Measurements from ENCODE around the gene RIMS4. TPM values are rescaled to one million over a fixed set of nuclear protein-coding genes. Genes with fewer than 3 reads are reported as not detected.

Gene RIMS4
- total and polyA plus RNA-seq, 2 donors (not counting 1 experiment from before 2014, with no cell fraction given): not detected

DNA sequence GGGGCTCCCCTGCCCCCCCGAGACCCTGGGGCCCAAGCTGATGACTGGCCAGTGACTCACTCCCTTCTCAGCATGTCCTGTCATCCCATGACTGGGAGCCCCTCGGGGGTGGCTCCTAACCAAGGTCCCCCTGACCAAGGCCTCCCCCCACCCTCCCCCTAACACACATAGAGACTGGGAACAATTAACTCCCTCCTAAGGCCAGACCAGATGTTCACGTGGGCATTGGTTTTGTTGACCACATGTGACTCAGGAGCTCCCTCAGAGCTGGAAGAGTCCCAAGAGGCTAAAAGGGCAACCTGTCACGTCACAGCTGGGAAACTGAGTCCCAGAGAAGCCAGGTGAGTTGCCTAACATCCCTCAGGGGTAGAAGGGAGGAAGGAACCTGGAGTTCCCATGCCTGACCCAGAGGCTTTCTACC is 105.8 kb downstream of the RIMS4 start:
- TF ChIP-seq EZH2 (IDR thresholded peaks at IDR 0.05; ENCODE audit: borderline replicate concordance, insufficient read depth, low read depth, low read length, poor library complexity, severe bottlenecking) (no peak), CTCF (IDR thresholded peaks at IDR 0.05) (no peak)
- DNase-seq: no peak
- no peak for ATAC-seq (ENCODE audit: low read depth)
- peaks cover 16% of the 10 kb centered on the region for H3K4me1 Mint-ChIP-seq
- Histone ChIP-seq H4K20me1 (ENCODE audit: control insufficient read depth, insufficient read depth, low read length, poor library complexity, severe bottlenecking) (no peaks in the 10 kb centered on the region), H2AFZ (ENCODE audit: insufficient read depth, low read depth, low read length, poor library complexity, severe bottlenecking) (no peak overlapping the region), H3K27ac (ENCODE audit: low read length in 2 of 2) (no peak overlapping the region), H3K4me3 (ENCODE audit: control extremely low read depth in 1 of 5, extremely low read depth in 1 of 5, insufficient read depth in 1 of 5, low read depth in 2 of 5, low read length in 4 of 5) (no peak overlapping the region), H3K4me1 (ENCODE audit: control insufficient read depth in 2 of 2, insufficient read depth in 2 of 2, low read length in 2 of 2) (peaks cover 7 to 11% of the 10 kb centered on the region in 2 donors), H3K27me3 (replicated peaks in 1 of 4; ENCODE audit: control extremely low read depth in 1 of 4, control insufficient read depth in 3 of 4, insufficient read depth in 4 of 4, low read length in 3 of 4) (peaks cover 0 to 7% (median 0%) of the 10 kb centered on the region in 4 experiments), H3K9ac (ENCODE audit: low read length) (no peak overlapping the region), H3K36me3 (replicated peaks in 1 of 2; ENCODE audit: control extremely low read depth in 1 of 2, control insufficient read depth in 1 of 2, extremely low read depth in 1 of 2, insufficient read depth in 2 of 2, low read length in 1 of 2) (no peaks in the 10 kb centered on the region), H3K9me3 (ENCODE audit: control extremely low read depth in 1 of 3, control insufficient read depth in 2 of 3, insufficient read depth in 1 of 3, low read length in 2 of 3) (no peaks in the 10 kb centered on the region), H3K79me2 (ENCODE audit: control insufficient read depth, insufficient read depth, low read length) (no peaks in the 10 kb centered on the region), H3K4me2 (replicated peaks; ENCODE audit: low read depth, low read length, poor library complexity, severe bottlenecking) (no peak overlapping the region)
- CTCF ChIA-PET: interaction anchor here (1.3 kb wide), 1 partner anchor 19 kb away, joined by 3 read pairs; no protein-coding TSS in a partner anchor
- no peaks in the 10 kb centered on the region for H3K9me3 Mint-ChIP-seq (ENCODE audit: insufficient read depth)
- WGBS (ENCODE audit: insufficient coverage): 62% methylated on average over 2 of the region's 4 CpGs
- H3K27me3 Mint-ChIP-seq: peaks cover 5% of the 10 kb centered on the region
- intact Hi-C loops (cut with micrococcal nuclease): no loop called here
- no peak overlapping the region for H3K27ac Mint-ChIP-seq
- H3K4me3 Mint-ChIP-seq: no peak overlapping the region
- POLR2A ChIA-PET: no interaction called here

DNA sequence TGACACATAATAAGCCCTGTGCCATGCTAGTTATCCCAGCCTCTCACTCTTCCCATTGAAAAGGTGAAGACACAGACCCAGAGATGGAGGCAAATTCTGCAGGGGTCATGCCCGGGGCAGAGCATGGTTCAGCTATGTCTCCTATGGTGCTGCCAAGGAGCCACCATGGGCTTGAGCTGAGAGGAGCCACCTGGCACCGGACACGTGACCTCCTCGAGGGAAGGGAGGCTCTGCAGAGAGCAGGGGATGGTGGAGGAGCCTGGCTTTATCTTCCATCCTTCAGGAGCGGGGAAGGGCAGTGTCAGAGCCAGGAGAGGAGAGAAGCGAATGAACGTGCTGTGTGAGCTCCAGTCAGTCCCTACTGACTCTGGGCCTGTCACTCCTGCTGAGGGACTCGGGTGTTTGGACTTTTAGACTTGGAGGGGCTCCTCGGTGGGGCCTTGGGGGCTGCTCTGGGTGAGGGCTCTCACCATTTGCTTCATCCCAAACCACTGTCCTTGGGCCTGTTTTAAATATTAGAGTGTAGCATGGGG is 106.3 kb downstream of the RIMS4 start:
- WGBS (ENCODE audit: insufficient coverage): 100% methylated on average over 7 of the region's 9 CpGs
- Histone ChIP-seq H2AFZ (ENCODE audit: insufficient read depth, low read depth, low read length, poor library complexity, severe bottlenecking) (no peak overlapping the region), H4K20me1 (ENCODE audit: control insufficient read depth, insufficient read depth, low read length, poor library complexity, severe bottlenecking) (no peaks in the 10 kb centered on the region), H3K4me2 (replicated peaks; ENCODE audit: low read depth, low read length, poor library complexity, severe bottlenecking) (no peak overlapping the region), H3K27ac (ENCODE audit: low read length in 2 of 2) (no peak overlapping the region), H3K79me2 (ENCODE audit: control insufficient read depth, insufficient read depth, low read length) (no peaks in the 10 kb centered on the region), H3K4me1 (ENCODE audit: control insufficient read depth in 2 of 2, insufficient read depth in 2 of 2, low read length in 2 of 2) (peaks cover 7 to 11% of the 10 kb centered on the region in 2 donors), H3K36me3 (replicated peaks in 1 of 2; ENCODE audit: control extremely low read depth in 1 of 2, control insufficient read depth in 1 of 2, extremely low read depth in 1 of 2, insufficient read depth in 2 of 2, low read length in 1 of 2) (no peaks in the 10 kb centered on the region), H3K4me3 (ENCODE audit: control extremely low read depth in 1 of 5, extremely low read depth in 1 of 5, insufficient read depth in 1 of 5, low read depth in 2 of 5, low read length in 4 of 5) (no peak overlapping the region), H3K9ac (ENCODE audit: low read length) (no peak overlapping the region), H3K27me3 (replicated peaks in 1 of 4; ENCODE audit: control extremely low read depth in 1 of 4, control insufficient read depth in 3 of 4, insufficient read depth in 4 of 4, low read length in 3 of 4) (peaks cover 0 to 7% (median 0%) of the 10 kb centered on the region in 4 experiments), H3K9me3 (ENCODE audit: control extremely low read depth in 1 of 3, control insufficient read depth in 2 of 3, insufficient read depth in 1 of 3, low read length in 2 of 3) (no peaks in the 10 kb centered on the region)
- CTCF ChIA-PET: no interaction called here
- TF ChIP-seq EZH2 (IDR thresholded peaks at IDR 0.05; ENCODE audit: borderline replicate concordance, insufficient read depth, low read depth, low read length, poor library complexity, severe bottlenecking): no peak
- no peak for DNase-seq
- Mint-ChIP-seq H3K9me3 (ENCODE audit: insufficient read depth) (no peaks in the 10 kb centered on the region), H3K4me1 (peaks cover 16% of the 10 kb centered on the region), H3K27ac (no peak overlapping the region), H3K4me3 (no peak overlapping the region), H3K27me3 (peaks cover 5% of the 10 kb centered on the region)
- POLR2A ChIA-PET: no interaction called here
- intact Hi-C loops (cut with micrococcal nuclease): no loop called here
- ATAC-seq (ENCODE audit: low read depth): no peak

Measured in B cell (primary cell).